GM19455 (cell line): ENCODE data around the gene HMCN2.

Experiments
- ATAC-seq: cut with Tn5 transposase; IDR thresholded peaks from one replicate; pipeline ENCODE4 v1.9.1; 2021; ENCODE audit not compliant: unreplicated experiment

The HMCN2 gene

DNA sequence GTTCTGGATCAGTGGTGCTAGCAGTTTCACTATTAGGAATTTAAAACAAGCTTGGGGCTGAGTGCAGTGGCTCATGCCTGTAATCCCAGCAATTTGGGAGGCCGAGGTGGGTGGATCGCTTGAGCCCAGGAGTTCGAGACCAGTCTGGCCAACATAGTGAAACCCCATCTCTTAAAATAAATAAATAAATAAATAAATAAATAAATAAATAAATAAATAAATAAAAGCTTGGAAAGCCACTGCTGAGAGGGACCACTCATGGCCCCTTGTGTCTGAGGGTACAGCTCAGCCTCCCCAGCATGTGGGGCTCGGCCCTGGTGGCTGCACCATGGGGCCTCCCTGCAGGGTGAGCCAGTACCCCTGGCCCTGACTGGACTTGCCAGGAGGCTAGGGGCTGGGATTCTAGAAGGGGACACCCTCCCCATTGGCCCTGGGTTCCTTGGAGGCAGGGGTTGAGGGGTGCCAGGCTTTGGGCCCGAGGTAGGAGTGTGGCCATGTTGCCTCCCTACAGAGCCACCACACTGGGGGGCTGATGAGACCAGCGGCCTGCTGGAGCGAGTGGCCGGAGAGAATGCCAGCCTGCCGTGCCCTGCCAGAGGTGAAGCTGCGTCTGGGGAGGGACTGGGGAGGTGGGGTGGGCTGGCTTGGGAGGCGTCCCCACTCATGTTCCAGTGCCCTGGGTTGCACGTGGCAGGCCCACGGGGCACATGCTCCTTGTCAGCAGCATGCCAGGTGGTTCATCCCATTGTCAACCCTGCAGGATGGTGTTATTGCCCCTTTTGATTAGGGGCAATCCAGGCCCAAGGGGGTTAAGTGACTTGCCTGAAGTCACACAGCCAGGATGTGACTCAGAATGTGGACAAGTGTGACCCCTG, 76.5 kb downstream of the HMCN2 start:
- ATAC-seq = no peak

DNA sequence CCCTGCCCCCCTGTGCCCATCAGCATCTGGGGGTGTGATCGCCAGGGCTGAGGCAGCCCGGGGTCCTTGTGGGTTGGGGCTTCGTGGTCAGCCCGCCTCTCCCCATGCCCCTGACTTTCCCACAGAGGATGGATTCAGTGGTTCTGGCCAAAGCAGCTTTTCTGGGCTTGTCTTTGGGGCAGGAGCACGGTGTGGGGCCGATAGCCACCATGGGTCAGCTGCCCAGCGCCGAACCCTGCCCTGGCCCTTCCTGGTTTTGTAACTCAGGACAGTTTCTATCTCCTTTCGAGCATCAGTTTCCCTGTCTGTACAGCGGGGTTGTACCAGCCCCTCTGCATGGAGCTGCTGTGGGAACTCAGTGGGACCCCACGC, 77.1 kb downstream of the HMCN2 start:
- no peak for ATAC-seq

DNA sequence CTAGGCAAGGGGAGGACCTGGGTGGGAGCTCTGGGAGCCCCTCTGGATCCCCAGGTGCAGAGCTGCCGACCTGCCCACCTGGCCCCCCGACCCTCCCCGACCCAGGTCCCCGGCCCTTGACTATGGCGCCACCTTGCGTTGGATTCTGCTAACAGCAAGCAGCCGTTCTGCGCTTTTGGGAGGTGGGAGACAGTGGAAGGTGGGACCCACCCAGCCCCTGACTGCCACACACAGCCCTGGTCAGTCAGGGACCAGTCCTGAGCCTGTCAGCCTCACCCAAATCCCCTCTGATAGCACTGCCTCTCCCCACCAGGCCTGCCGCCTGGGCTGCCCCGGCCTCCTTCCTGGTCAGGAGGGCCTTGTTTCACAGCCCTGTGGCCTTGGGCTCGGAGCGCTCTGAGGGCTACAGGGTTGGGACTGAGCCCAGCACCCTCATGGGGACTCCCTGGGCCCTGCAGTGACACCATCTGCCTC, 77.9 kb downstream of the HMCN2 start:
- ATAC-seq = no peak

- no peak for ATAC-seq
These were observed 78.8 kb downstream of the HMCN2 start for GRCh38 chr9:130344366-130344765.

DNA sequence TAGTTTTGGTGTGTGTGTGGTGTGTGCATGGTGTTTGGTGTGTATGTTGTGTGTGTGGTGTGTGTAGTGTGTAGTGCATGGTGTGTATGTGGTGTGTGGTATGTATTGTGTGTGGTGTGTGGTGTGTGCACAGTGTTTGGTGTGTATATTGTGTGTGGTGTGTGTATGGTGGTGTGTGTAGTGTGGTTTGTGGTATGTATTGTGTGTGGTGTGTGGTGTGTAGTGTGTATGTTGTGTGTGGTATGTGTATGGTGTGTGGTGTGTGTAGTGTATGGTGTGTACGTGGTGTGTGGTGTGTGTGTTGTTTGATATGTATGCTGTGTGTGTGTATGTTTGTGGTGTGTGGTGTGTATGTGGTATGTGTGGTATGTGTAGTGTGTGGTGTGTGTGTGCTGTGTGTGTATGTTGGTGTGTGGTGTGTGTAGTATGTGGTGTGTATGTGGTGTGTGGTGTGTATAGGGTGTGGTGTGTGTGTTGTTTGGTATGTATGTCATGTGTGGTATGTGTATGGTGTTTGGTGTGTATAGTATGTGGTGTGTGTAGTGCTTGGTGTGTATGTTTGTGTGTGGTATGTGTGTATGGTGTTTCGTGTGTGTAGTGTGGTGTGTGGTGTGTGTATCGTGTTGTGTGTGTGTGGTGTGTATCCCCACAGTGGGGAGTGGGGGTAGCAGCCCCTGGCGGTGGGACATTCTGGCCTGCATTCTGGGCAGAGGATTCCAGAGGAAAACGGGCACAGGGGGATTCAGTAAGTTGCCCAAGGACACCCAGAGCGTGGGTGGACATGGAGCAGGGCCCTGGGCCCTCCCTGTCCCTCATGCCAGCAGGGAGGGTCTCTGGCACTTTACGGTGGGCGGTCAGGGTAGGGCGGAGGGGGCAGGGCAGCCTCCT, 79.7 kb downstream of the HMCN2 start:
- no peak for ATAC-seq

GRCh38 chr9:130345897-130346385, 80.4 kb downstream of the HMCN2 start:
- ATAC-seq = no peak

- ATAC-seq = no peak
These were observed 80.9 kb downstream of the HMCN2 start for GRCh38 chr9:130346431-130346830.

DNA sequence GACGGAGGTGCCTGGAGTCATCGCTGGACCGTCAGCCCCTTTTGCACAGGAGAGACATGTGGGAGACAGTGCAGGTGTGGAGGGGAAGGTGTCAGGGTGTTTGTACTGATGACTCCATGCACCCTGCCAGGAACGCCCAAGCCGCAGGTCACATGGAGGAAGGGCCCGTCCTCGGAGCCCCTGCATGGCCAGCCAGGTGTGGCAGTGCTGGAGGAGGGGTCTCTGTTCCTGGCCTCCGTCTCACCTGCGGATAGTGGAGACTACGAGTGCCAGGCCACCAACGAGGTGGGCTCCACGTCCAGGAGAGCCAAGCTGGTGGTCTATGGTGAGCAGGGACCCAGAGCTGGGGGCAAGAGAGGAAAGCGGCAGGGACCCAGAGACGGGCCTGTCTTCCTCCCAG, 81.5 kb downstream of the HMCN2 start:
- no peak for ATAC-seq

DNA sequence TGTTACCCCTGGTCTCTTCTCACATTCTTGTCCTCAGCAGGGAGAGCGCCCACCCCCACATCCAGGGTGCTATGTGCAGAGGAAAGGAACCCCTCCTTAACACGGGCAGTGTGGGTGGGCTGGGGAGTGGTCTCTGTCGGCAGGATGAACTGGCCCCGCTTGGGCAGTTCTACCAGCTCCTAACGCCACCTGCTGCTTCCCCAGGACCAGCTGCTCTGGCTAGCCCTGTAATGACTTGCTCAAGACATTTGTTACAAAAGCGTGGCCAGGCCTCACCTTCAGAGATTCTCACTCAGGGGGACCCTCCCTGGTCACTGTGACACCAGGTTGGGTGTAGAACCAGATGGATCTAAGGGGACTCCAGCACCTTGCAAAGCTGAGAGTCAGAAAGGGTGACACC, 82.4 kb downstream of the HMCN2 start:
- ATAC-seq = no peak

DNA sequence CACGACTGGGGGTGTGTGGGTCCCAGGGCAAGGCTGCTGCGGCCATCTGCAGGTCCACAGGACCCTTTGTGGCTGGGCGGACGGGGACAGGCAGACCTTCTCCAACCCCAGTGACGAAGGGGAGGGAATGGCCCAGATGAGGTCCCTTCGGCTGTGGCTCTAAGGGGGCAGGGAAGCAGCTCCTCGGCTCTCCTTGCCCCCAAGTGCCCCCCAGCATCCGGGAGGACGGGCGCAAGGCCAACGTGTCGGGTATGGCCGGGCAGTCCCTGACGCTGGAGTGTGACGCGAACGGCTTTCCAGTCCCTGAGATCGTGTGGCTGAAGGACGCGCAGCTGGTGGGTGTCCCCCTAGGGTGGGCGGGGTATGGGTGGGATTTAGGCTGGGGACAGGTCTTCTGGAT, 82.8 kb downstream of the HMCN2 start:
- no peak for ATAC-seq

- no peak for ATAC-seq
These were observed 83.3 kb downstream of the HMCN2 start for GRCh38 chr9:130348881-130349280.

GRCh38 chr9:130349398-130349797, 83.8 kb downstream of the HMCN2 start:
- ATAC-seq = no peak

GRCh38 chr9:130351343-130351742, 85.8 kb downstream of the HMCN2 start:
- ATAC-seq = no peak

DNA sequence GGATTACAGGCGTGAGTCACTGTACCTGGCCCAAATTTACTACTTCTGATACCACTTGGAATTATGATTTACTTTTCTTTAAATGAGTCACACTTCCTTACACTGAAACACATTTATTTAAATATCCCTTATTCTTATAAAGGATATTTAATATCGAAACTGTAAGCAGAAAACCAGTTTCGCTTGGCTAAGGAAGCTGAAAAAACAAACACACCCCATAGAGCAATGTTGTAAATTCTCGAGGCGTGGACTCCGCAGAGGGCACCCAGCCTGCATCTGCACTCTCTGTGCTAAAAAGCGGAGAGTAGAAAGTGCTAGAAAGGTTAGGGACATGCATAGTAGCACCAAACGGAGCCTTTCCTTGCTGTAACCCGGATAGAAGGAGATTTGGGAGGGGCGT, 86.5 kb downstream of the HMCN2 start:
- no peak for ATAC-seq

DNA sequence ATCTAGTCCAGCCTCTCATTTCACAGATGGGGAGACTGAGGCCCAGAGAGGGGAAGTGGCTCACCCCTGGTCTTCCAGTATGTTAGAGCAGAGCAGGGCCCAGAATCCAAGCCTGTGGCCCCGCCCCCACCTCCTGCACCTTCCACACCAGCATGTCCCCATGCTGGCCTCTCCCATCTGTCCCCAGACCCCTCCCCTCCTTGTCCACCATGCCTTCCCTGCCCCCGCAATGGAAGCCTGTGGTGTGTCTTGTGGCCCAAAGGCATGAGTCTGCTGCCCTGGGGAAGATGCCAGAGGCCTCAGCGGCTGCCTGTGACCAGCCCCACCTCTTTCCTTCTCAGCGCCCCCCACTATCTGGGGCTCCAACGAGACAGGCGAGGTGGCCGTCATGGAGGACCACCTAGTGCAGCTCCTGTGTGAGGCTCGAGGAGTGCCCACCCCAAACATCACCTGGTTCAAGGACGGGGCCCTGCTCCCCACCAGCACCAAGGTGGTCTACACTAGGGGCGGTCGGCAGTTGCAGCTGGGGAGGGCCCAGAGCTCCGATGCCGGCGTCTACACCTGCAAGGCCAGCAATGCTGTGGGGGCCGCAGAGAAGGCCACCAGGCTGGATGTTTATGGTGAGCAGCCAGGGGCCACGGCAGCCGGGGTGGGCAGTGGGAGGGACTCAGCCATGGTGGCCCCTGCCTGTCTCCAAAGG, 87.2 kb downstream of the HMCN2 start:
- ATAC-seq = no peak

DNA sequence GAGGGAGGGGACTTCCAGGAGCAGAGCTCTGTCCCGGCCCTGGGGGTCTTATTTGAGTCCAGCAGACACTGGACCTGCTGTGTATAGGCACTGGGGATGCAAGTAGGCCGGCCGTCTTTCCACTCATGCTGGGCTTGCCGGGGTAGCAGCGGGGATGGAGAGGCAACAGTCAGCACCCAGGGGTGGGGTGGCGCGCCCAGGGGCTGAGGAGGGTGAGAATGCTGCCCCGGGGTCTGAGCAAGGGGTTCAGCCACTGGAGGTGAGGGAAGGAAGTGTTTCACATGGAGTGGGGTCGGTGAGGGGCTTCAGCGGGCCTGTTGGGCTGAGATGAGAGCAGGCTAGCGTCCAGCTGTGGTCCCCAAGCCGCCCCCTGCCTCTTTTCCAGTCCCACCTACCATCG, 88.8 kb downstream of the HMCN2 start:
- ATAC-seq = no peak

- no peak for ATAC-seq
These were observed 89.2 kb downstream of the HMCN2 start for GRCh38 chr9:130354806-130355205.

- no peak for ATAC-seq
These were observed 90.5 kb downstream of the HMCN2 start for GRCh38 chr9:130356033-130356432.

GRCh38 chr9:130356877-130357584, 91.5 kb downstream of the HMCN2 start:
- no peak for ATAC-seq

DNA sequence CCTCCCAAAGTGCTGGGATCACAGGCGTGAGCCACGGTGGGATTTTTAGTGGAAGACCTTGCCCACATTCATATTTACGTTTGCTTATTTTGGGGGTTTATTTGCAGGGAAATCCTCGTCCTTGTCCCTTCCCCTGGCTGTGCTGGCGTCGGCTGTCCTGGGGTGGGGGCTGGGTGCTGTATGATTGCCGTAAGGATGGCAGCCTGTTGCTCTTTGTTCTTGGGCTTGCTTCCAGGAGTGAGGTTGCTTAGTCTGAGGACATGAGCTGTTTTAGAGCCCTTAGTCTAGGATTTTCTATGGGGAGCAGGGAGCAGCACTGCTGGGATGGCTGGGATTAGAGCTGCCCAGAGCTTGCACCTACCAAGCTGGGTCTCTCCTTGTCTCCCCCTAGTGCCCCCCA, 93.4 kb downstream of the HMCN2 start:
- no peak for ATAC-seq

GRCh38 chr9:130359819-130360218, 94.3 kb downstream of the HMCN2 start:
- ATAC-seq = no peak
